Activated gamma-delta T cell treated with anti-CD3 and anti-CD28 coated beads, Interleukin-2, amount 50 U/mL, for 16 hours (primary cell): ENCODE data around the gene MAST4.

ENCODE experiments used
- DNase-seq: peaks from one replicate; pipeline ENCODE4 v3.0.0-alpha.2; 2020; ENCODE audit warnings: low read depth

MAST4 gene

GRCh38 chr5:66842540-66842939, 246.3 kb downstream of the MAST4 start:
- DNase-seq: no peak

GRCh38 chr5:66843065-66843464, 246.9 kb downstream of the MAST4 start:
- no peak for DNase-seq

GRCh38 chr5:66848749-66849641, 252.8 kb downstream of the MAST4 start:
- DNase-seq: no peak

- DNase-seq: no peak
Measured at GRCh38 chr5:66849803-66850202, 253.6 kb downstream of the MAST4 start.

- no peak for DNase-seq
Measured at GRCh38 chr5:66850354-66851075, 254.3 kb downstream of the MAST4 start.

- DNase-seq: no peak
Measured at GRCh38 chr5:66851306-66851705, 255.1 kb downstream of the MAST4 start.

GRCh38 chr5:66854416-66854815, 258.2 kb downstream of the MAST4 start:
- no peak for DNase-seq

GRCh38 chr5:66856041-66856805, 260.0 kb downstream of the MAST4 start:
- DNase-seq: no peak

GRCh38 chr5:66859526-66859925, 263.3 kb downstream of the MAST4 start:
- no peak for DNase-seq

GRCh38 chr5:66860199-66860975, 264.2 kb downstream of the MAST4 start:
- DNase-seq: no peak

GRCh38 chr5:66861402-66861801, 265.2 kb downstream of the MAST4 start:
- DNase-seq: no peak

GRCh38 chr5:66862020-66862419, 265.8 kb downstream of the MAST4 start:
- no peak for DNase-seq

- DNase-seq: no peak
Measured at GRCh38 chr5:66863243-66864170, 267.3 kb downstream of the MAST4 start.

GRCh38 chr5:66864240-66864884, 268.2 kb downstream of the MAST4 start:
- no peak for DNase-seq

- DNase-seq: no peak
Measured at GRCh38 chr5:66867618-66868322, 271.6 kb downstream of the MAST4 start.

GRCh38 chr5:66869347-66869746, 273.2 kb downstream of the MAST4 start:
- no peak for DNase-seq

- DNase-seq: no peak
Measured at GRCh38 chr5:66870708-66871107, 274.5 kb downstream of the MAST4 start.

GRCh38 chr5:66871651-66872050, 275.5 kb downstream of the MAST4 start:
- DNase-seq: no peak

- no peak for DNase-seq
Measured at GRCh38 chr5:66872736-66873331, 276.6 kb downstream of the MAST4 start.
